ENCODE results near the gene SPATA20. TPM values are rescaled to one million over a fixed set of nuclear protein-coding genes. Genes with fewer than 3 reads are reported as not detected.

SPATA20 gene
- total RNA-seq, 1 donor from 2014 or later: 101 TPM

DNA sequence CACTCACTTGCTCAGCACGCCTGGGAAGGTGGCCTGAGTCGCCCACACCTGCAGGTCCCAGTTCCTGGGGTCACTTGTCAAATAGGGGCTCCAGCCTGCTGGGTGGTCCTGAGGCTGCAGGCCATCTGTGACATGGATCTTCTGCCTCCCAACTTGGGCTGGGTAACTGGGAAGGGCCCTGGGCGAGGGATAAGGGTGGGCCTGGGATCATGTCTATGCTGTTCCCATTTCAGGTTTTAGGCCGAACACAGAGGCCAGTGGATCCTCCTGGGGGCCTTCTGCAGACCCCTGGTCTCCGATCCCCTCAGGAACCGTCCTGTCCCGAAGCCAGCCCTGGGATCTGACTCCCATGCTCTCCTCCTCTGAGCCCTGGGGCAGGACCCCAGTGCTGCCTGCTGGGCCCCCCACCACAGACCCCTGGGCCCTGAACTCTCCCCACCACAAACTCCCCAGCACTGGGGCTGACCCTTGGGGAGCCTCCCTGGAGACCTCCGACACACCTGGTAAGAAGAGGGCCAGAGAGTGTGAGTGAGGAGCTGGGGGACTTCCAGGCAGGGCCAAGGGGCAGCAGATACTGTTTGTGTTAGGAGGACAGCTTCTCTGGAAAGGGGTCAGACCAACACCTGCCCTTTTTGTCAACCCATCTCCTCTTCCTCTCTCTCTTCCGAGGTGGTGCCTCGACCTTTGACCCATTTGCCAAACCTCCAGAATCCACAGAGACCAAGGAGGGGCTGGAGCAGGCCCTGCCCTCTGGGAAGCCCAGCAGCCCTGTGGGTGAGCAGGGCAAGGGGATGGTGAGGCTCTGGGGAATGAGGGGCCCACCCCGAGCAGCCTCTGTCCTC lies 6.2 kb upstream of the SPATA20 start:
- DNase-seq (ENCODE audit: low spot score): no peak

DNA sequence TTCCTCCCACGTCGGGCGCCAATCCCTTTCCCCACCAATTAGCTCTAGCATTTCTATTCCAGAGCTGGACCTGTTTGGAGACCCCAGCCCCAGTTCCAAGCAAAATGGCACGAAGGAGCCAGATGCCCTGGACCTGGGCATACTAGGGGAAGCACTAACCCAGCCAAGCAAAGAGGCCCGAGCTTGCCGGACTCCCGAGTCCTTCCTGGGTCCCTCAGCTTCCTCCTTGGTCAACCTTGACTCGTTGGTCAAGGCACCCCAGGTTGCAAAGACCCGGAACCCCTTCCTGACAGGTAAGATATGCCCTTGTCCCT lies 5.6 kb upstream of the SPATA20 start:
- no peak for DNase-seq (ENCODE audit: low spot score)

DNA sequence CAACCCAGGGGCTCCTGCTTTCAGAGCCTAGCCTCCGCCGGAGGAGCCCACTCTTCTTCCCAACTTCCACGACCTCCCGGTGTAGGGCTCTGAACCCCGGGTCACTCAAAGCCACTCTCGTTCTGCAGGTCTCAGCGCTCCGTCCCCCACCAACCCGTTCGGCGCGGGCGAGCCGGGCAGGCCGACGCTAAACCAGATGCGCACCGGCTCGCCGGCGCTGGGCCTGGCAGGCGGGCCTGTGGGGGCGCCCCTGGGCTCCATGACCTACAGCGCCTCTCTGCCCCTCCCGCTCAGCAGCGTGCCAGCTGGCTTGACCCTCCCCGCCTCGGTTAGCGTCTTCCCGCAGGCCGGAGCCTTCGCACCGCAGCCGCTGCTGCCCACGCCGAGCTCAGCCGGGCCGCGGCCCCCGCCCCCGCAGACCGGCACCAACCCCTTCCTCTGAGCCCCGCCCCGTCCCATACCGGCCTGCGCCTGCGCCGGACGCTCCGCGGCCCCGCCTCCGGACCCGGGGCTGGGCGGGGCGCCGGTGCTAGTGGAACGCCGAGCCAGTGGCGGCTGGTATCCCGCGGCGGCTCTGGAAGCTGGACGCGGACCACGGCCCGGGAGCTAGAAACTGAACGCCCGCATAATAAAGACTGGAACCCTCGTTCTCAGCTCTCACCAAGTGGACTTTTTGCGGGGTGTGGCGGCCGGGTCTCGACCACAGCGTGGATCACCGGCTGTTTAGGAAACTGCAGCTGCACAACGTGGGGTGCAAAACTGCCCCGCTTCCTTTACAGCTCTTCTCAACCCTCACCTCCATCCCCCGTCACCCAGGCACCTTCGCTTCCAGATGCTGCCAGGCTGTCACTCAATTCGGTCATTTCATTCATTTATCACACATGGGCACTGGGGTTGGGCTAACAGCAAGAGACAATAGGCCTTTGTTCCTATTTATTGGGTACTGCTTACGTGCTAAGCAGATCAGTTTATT lies 5.0 kb upstream of the SPATA20 start:
- peak; percentile 84 for DNase-seq (ENCODE audit: low spot score)

DNA sequence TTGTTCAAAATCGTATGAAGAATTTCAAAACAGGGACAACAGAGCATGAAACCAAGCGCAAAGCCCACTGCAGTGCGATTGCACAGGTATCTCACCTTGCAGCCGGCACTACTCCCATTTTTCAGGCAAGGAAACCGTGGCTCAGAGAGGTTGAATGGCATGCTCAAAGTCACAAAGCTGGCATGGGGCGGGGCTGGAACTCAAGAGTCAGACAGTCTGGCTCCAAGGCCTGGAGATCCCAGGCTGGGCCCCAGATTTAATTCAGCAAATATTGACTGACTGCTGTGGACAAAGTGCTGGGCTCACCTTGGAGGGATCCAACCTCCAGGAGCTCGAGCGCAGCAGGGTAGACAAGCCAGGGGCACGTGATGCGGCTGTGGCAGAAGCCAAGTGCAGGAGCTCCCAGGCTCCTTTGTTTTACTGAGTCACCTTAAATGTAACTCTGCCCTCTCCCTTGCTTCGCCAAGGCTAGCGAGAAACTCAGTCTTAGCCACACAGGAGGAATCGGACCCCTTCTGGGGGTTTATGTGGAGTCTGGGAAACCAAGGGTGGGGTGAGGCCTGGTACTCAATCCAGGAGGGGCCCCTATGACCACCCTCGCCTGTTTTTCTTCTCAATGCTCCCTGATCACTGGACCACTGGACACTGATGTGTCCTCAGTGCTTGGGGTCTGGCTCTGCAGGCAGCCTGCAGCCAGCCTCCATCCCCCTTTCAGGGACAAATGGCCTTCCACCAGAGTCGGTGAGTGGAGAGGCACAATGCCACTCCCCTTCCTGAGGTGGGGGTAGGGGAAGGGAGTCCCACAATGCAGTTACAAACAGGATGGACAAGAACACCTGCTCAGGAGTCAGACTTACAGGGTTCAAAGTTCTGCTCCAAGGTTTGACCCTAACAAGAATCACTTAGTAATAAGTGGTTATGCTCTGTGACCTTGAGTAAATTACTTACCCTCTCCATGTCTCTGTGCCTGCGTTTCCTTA lies 3.9 kb upstream of the SPATA20 start:
- DNase-seq (ENCODE audit: low spot score): no peak

DNA sequence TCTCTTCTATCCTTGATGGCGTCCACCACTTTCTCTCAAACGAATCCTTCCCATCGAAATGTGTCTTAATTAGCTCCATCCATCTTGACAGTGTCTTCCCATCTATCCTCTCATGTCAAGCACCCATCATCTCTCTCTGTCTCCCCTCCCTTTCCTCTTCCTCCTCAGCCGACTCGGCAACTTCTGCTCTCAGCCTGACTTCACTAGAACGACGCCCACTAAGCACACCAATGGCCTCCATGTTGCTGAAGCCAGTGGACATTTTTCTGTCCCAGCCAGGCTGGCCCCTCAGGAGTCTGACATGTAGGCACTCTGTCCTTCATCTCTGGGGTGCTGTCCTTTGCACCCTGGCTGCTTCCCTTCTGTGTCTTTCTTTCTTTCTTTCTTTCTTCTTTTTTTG lies 2.5 kb upstream of the SPATA20 start:
- DNase-seq (ENCODE audit: low spot score): no peak

DNA sequence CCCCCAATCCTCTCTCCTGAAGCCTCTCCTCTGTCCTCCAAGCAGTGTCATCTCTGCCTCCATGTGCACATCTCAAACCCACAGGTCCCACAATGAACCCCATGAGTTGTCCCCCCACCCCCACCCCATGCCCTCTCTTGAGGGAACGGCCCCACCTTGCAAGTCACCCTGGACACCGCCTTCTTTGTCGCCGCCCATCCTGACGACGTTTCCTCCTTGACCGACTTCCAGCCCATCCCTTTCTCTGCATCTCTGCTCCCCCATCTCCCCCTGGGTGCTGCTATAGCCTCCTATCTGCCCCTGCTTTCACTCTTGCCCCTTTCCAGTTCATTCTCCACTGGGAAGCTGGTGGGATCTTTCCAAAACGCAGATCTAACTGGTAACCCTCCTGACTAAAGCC lies 1.7 kb upstream of the SPATA20 start:
- DNase-seq (ENCODE audit: low spot score): no peak

DNA sequence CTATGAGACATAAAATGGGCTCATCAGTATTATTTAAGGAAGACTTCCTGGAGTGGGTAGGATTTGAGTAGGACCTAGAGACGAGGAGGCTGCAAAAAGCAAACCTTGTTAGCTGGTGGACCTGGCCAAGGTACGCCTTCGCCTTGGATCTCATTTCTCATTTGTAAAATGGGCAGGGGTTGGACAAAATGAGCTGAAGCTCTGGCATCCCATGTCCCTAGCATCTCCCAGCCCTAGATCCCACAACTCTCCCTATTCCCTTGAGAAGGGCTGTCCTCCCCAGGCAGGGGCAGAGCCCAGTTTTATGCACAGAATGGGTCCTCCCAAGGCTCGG lies 306 bp upstream of the SPATA20 start:
- DNase-seq (ENCODE audit: low spot score): no peak

DNA sequence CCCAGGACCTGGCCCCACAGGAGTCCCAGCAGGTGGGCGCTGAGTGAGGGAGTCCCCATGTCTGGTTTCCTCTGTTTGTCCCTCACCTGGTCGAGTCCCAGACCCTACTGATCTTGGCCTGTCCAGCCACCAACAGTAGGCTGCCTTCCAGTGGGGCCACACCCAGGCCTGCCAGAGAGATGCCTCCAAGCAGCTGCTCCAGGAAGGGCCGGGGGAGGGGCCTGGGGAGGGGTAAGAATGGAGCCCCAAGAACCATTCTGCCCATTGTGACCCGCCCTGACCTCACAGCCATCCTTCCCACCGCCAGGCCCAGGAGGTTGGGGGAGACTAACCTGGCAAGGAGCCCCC lies 736 bp downstream of the SPATA20 start:
- DNase-seq (ENCODE audit: low spot score): no peak

DNA sequence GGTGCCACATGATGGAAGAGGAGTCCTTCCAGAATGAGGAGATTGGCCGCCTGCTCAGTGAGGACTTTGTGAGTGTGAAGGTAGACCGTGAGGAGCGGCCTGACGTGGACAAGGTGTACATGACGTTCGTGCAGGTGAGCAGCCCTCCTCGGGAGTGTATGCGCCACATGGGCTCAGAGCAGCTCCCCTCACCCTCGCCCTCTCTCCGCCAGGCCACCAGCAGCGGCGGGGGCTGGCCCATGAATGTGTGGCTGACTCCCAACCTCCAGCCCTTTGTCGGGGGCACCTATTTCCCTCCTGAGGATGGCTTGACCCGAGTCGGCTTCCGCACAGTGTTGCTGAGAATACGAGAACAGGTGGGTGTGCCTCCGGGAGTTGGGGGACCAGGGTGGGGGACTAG lies 1.9 kb downstream of the SPATA20 start:
- no peak for DNase-seq (ENCODE audit: low spot score)

DNA sequence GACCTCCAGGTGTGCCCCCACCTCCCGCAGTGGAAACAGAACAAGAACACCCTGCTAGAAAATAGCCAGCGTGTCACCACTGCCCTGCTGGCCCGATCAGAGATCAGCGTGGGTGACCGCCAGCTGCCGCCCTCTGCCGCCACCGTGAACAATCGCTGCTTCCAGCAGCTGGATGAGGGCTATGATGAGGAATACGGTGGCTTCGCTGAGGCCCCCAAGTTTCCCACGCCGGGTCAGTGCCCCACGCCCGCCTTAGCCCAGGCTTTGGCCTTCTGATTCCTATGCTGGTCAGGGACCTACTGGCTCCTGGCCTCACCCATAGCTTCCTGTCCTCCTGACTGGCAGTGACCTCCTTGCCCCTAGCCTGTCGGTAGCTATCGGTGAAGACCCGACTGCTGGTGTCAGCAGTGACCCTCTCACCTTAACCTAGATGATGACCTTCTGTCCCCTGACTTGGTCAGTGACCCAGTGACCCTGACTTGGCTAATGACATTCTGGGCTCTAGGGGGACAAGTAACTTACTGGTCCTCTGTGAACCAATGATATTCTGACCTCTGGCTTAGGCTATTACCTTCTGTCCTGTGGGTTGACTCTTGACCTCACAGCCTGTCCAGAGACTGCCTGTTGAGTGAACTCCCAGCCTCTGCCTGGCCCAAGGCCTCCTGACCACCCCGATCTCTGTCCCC lies 2.4 kb downstream of the SPATA20 start:
- no peak for DNase-seq (ENCODE audit: low spot score)

DNA sequence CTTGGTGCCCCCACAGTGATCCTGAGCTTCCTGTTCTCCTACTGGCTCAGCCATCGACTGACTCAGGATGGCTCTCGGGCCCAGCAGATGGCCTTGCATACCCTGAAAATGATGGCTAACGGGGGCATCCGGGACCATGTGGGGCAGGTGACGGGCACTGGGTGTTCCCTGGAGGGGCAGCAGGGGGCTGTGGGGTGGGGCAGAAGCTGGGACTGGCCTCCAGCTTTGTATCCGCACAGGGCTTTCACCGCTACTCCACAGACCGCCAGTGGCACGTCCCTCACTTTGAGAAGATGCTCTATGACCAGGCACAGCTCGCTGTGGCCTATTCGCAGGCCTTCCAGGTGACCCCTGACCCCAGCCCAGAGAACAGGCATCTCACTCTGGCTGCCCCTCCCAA lies 3.0 kb downstream of the SPATA20 start:
- no peak for DNase-seq (ENCODE audit: low spot score)

DNA sequence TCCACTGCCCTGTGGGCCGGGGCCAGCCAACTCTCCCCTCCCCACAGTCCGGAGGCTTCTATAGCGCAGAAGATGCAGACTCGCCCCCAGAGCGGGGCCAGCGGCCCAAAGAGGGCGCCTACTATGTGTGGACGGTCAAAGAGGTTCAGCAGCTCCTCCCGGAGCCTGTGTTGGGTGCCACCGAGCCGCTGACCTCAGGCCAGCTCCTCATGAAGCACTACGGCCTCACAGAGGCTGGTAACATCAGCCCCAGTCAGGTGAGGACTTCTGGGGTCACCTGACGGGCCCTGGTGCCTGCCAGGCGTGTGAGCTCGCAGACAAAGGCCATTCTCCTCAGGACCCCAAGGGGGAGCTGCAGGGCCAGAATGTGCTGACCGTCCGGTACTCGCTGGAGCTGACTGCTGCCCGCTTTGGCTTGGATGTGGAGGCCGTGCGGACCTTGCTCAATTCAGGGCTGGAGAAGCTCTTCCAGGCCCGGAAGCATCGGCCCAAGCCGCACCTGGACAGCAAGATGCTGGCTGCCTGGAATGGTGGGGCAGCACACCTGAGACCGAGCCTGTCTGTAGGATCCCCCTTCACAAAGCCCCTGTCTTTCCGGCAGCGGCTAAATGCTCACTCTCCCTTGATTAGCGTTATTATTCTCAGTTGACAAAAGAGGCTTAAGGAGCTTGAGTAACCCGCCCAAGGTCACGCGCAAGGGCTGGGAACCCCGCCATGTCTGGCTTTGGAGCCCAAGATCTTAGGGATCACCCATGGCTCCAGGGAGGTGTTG lies 3.9 kb downstream of the SPATA20 start:
- DNase-seq (ENCODE audit: low spot score): peak; percentile 83

DNA sequence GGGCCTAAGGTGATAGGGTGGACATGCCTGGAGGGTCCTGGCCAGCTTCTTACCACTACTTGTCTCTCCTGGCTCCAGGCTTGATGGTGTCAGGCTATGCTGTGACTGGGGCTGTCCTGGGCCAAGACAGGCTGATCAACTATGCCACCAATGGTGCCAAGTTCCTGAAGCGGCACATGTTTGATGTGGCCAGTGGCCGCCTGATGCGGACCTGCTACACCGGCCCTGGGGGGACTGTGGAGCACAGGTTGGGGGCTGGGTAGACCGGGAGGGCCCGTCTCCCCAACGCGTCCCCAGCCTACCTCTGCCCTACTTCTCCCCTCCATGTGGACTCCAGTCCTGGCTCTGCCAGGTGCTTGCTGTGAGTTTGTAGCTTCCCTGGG lies 4.5 kb downstream of the SPATA20 start:
- no peak for DNase-seq (ENCODE audit: low spot score)

DNA sequence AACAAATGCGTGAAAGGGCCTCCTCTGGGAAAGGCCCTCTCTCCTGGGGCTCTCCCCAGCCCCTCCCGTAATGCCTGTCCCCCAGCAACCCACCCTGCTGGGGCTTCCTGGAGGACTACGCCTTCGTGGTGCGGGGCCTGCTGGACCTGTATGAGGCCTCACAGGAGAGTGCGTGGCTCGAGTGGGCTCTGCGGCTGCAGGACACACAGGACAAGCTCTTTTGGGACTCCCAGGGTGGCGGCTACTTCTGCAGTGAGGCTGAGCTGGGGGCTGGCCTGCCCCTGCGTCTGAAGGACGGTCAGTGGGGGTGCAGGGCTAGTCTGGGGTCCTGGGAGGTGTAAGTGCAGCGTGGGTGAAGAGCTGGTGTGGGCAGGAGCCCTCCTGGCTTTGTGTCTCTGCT lies 4.9 kb downstream of the SPATA20 start:
- no peak for DNase-seq (ENCODE audit: low spot score)

DNA sequence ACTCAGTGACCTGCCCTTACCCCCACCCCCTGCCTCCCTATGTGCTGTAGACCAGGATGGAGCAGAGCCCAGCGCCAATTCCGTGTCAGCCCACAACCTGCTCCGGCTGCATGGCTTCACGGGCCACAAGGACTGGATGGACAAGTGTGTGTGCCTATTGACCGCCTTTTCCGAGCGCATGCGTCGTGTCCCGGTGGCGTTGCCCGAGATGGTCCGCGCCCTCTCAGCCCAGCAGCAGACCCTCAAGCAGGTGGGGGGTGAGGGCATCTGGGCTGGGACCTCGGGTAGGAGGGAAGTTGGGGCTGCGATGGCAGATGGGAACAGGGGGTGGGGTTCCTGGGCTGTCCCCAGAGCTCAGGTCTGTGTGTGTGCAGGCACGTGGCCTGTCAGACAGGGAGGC lies 7.2 kb downstream of the SPATA20 start:
- no peak for DNase-seq (ENCODE audit: low spot score)

DNA sequence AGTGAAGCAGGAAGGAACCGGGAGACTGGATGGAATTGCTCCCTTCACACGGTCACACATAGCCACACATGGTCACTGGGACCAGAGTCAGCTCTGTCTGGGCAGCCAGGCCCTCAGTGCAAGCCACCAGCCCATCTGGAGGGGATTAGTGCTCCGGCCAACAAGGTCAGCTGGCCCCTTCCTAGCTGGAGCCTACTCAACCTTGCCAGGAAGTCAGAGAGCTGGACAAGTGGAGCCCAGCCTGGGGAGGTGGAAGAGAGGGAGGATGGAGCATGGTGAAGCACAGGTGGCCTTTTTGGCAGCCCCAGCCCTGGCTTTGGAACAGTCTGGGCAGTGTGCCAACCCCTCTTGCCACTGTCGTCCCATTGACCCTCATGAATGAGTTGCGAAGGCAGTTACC lies 9.8 kb downstream of the SPATA20 start:
- no peak for DNase-seq (ENCODE audit: low spot score)

DNA sequence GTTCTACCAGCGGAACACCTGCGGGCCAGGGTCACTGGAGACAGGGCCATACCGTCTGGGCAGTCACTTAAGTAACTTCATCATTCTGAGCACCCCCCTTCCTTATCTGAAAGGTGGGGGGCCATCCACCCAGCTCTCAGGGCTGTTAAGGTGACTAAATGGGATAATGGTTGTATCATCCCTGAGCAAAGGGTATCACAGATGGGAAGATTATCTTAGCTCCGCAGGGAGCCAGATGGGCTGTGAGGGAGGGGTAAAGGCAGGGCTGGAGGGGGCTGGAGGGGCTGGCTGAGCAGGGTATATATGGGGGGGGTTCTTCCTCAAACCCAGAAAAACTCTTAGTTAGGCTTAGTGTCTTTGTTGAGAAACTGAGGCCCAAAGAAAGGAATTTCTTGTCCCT lies 10.7 kb downstream of the SPATA20 start:
- no peak for DNase-seq (ENCODE audit: low spot score)

DNA sequence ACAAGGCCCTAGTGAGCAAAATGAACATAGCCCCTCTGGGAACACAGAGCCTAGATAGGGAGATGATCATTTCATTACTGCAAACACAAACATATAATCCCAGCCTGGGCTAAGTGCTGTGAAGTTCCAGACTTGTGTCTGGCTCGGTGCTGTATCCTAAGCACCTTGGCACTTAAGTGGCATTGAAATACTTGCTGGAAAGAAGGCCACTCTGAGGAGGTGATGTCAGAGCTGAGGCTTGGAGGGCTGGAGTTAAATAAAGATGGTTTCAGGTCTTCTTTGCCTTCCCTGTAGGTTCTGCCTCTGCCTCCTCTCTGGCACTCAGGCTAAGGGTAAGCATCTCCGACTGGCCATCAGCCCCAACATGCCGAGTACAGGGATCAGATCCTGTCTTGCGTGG lies 11.1 kb downstream of the SPATA20 start:
- no peak for DNase-seq (ENCODE audit: low spot score)

DNA sequence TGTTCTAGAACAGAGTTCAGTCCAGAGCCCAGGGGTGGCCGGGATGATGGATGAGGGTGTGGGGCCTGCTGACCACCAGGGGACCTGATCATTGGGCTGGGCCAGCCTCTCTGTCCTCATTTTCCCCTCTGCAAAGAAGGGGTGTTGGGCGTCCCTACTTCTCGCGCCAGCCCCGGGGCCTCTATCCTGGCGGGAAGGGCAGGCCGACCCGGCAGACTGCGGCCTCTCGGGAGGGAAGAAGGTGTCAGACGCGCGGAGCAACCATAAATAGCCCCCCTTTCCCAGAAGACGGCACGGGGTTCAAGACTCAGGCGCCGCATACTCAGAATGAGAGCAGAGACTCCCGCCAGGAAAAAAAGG lies 11.6 kb downstream of the SPATA20 start:
- DNase-seq (ENCODE audit: low spot score): no peak

DNA sequence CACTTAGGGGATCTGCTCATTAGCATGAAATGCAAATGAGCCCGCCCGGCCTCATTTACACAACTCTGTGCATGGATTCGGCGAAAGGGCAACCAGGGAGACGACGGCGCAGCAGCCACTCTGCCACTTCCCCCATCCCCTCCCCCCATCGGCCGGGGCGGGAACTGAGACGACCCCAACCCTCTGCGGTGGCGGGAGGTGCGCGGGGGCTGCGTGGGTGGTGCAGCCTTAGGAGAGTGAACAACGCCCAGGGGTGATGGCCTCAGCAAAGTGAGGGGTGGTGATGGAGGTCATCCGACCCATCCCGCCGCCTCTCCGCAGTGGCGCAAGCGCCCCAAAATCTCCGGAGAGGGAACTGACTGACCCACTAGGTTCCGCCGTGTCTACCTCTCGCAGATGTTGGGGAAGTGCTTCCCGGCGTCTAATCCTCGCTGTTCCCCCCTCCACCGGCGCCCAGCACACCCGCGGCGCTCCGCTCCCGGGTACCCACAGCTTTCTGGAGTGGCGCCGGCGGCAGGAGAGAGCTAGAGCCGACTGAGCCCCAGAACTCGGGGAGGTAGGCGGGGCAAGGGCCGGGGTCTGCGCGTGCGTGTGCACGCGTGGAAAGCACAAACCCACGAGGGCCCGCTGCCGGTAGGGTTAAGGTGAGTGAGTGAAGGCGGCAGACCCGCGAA lies 12.1 kb downstream of the SPATA20 start:
- no peak for DNase-seq (ENCODE audit: low spot score)

Data from ureter (tissue), 1 donor.